ENCODE measurements around the gene PBX3.

PBX3 gene

GRCh38 chr9:125992557-125992956, 245.4 kb downstream of the PBX3 start:
- no peaks in the 10 kb centered on the region for H3K36me3 ChIP-seq (ENCODE audit: control insufficient read depth, low read length)
- H3K9me2 ChIP-seq (replicated peaks; ENCODE audit: control insufficient read depth, low read length), result no peaks in the 10 kb centered on the region
- no peaks in the 10 kb centered on the region for H4K20me1 ChIP-seq (ENCODE audit: control insufficient read depth, insufficient read depth, low read depth, low read length)
- no peaks in the 10 kb centered on the region for H3K79me2 ChIP-seq (ENCODE audit: control insufficient read depth, low read length)
- H3K27ac ChIP-seq (ENCODE audit: low read depth, low read length), result no peak overlapping the region
- H3K4me3 ChIP-seq (ENCODE audit: low read length), result no peak overlapping the region
- no peaks in the 10 kb centered on the region for H3K9me3 ChIP-seq (ENCODE audit: control insufficient read depth, insufficient read depth, low read length)
- H3K27me3 ChIP-seq (ENCODE audit: control insufficient read depth, low read length), result no peaks in the 10 kb centered on the region
- no peaks in the 10 kb centered on the region for H3K4me1 ChIP-seq (ENCODE audit: control insufficient read depth, low read length)
- H3F3A ChIP-seq (ENCODE audit: control insufficient read depth, insufficient read depth), result no peaks in the 10 kb centered on the region
- TF ChIP-seq CTCF (IDR thresholded peaks at IDR 0.05; ENCODE audit: low read depth, low read length, poor library complexity, severe bottlenecking), result no peak
- TF ChIP-seq EZH2phosphoT487 (IDR thresholded peaks at IDR 0.05; ENCODE audit: borderline replicate concordance, low read length), result no peak
- no peak overlapping the region for H3K4me2 ChIP-seq (ENCODE audit: low read length)

- Histone ChIP-seq H3K4me2 (ENCODE audit: low read length) (no peak overlapping the region), H3K9me2 (replicated peaks; ENCODE audit: control insufficient read depth, low read length) (no peaks in the 10 kb centered on the region), H3K79me2 (ENCODE audit: control insufficient read depth, low read length) (no peaks in the 10 kb centered on the region), H3F3A (ENCODE audit: control insufficient read depth, insufficient read depth) (no peaks in the 10 kb centered on the region), H3K36me3 (ENCODE audit: control insufficient read depth, low read length) (no peaks in the 10 kb centered on the region), H3K27ac (ENCODE audit: low read depth, low read length) (no peak overlapping the region), H3K4me3 (ENCODE audit: low read length) (no peak overlapping the region), H4K20me1 (ENCODE audit: control insufficient read depth, insufficient read depth, low read depth, low read length) (no peaks in the 10 kb centered on the region), H3K9me3 (ENCODE audit: control insufficient read depth, insufficient read depth, low read length) (no peaks in the 10 kb centered on the region), H3K27me3 (ENCODE audit: control insufficient read depth, low read length) (no peaks in the 10 kb centered on the region), H3K4me1 (ENCODE audit: control insufficient read depth, low read length) (no peaks in the 10 kb centered on the region)
- TF ChIP-seq EZH2phosphoT487 (IDR thresholded peaks at IDR 0.05; ENCODE audit: borderline replicate concordance, low read length) (no peak), CTCF (IDR thresholded peaks at IDR 0.05; ENCODE audit: low read depth, low read length, poor library complexity, severe bottlenecking) (no peak)
Measured at GRCh38 chr9:125993466-125993865, 246.3 kb downstream of the PBX3 start.

- H3F3A ChIP-seq (ENCODE audit: control insufficient read depth, insufficient read depth), result no peaks in the 10 kb centered on the region
- H3K4me1 ChIP-seq (ENCODE audit: control insufficient read depth, low read length), result no peaks in the 10 kb centered on the region
- no peaks in the 10 kb centered on the region for H3K9me2 ChIP-seq (replicated peaks; ENCODE audit: control insufficient read depth, low read length)
- H3K79me2 ChIP-seq (ENCODE audit: control insufficient read depth, low read length), result no peaks in the 10 kb centered on the region
- TF ChIP-seq EZH2phosphoT487 (IDR thresholded peaks at IDR 0.05; ENCODE audit: borderline replicate concordance, low read length) (no peak), CTCF (IDR thresholded peaks at IDR 0.05; ENCODE audit: low read depth, low read length, poor library complexity, severe bottlenecking) (no peak)
- H3K27me3 ChIP-seq (ENCODE audit: control insufficient read depth, low read length), result no peaks in the 10 kb centered on the region
- no peaks in the 10 kb centered on the region for H3K9me3 ChIP-seq (ENCODE audit: control insufficient read depth, insufficient read depth, low read length)
- no peak overlapping the region for H3K27ac ChIP-seq (ENCODE audit: low read depth, low read length)
- H3K4me3 ChIP-seq (ENCODE audit: low read length), result no peak overlapping the region
- H4K20me1 ChIP-seq (ENCODE audit: control insufficient read depth, insufficient read depth, low read depth, low read length), result no peaks in the 10 kb centered on the region
- no peak overlapping the region for H3K4me2 ChIP-seq (ENCODE audit: low read length)
- H3K36me3 ChIP-seq (ENCODE audit: control insufficient read depth, low read length), result no peaks in the 10 kb centered on the region
Measured at GRCh38 chr9:125994066-125994943, 247.1 kb downstream of the PBX3 start.
